Astrocyte (in vitro differentiated cells and primary cell): ENCODE data around the gene WTAP. TPM values are rescaled to one million over a fixed set of nuclear protein-coding genes. Genes with fewer than 3 reads are reported as not detected.

Experiments
- DNase-seq: peaks from one replicate; pipeline ENCODE4 v3.0.0-alpha.2; 2010; ENCODE audit warnings: low read depth
- FAIRE-seq: peaks from 2 replicates; lab custom pipeline; 2011; peaks lifted over from hg19 to GRCh38; lab: Jason Lieb, UNC
- H2AFZ ChIP-seq: 2 replicates; pipeline ENCODE4 v1.6.0; 2012; ENCODE audit warnings: low read depth, low read length, inconsistent platforms
- H3K27ac ChIP-seq: 2 replicates; pipeline ENCODE4 v1.5.1; 2011; ENCODE audit warnings: low read depth, low read length, inconsistent platforms
- H3K27me3 ChIP-seq: 2 replicates; pipeline ENCODE4 v1.6.0; 2011; ENCODE audit warnings: low read length, inconsistent platforms; ENCODE audit not compliant: insufficient read depth
- H3K36me3 ChIP-seq: 2 replicates; pipeline ENCODE4 v1.5.1; 2011; ENCODE audit warnings: low read length, inconsistent platforms; ENCODE audit not compliant: insufficient read depth
- H3K4me1 ChIP-seq: 2 replicates; pipeline ENCODE4 v1.5.1; 2011; ENCODE audit warnings: low read length, inconsistent platforms; ENCODE audit not compliant: insufficient read depth
- H3K4me2 ChIP-seq: 2 replicates; pipeline ENCODE4 v1.6.0; 2012; ENCODE audit warnings: low read length, inconsistent platforms
- H3K4me3 ChIP-seq: 2 replicates; pipeline ENCODE4 v1.5.1; 2011; ENCODE audit warnings: low read depth, mild to moderate bottlenecking, low read length, inconsistent platforms; ENCODE audit not compliant: insufficient read depth
- H3K79me2 ChIP-seq: 2 replicates; pipeline ENCODE4 v1.6.0; 2012; ENCODE audit warnings: mild to moderate bottlenecking, low read length, inconsistent platforms; ENCODE audit not compliant: insufficient read depth
- H3K9ac ChIP-seq: 2 replicates; pipeline ENCODE4 v1.6.0; 2012; ENCODE audit warnings: mild to moderate bottlenecking, low read length, inconsistent platforms
- H3K9me3 ChIP-seq: 2 replicates; pipeline ENCODE4 v1.5.1; 2012; ENCODE audit warnings: low read depth, mild to moderate bottlenecking, low read length, inconsistent platforms; ENCODE audit not compliant: insufficient read depth
- H4K20me1 ChIP-seq: 2 replicates; pipeline ENCODE4 v1.6.0; 2012; ENCODE audit warnings: low read length, inconsistent platforms; ENCODE audit not compliant: insufficient read depth
- H3K27ac Mint-ChIP-seq: one replicate; pipeline ENCODE4 v1.8.0; 2021; ENCODE audit warnings: mild to moderate bottlenecking, mixed read lengths; ENCODE audit not compliant: unreplicated experiment
- H3K27me3 Mint-ChIP-seq: one replicate; pipeline ENCODE4 v1.8.0; 2021; ENCODE audit warnings: low read depth, mixed read lengths; ENCODE audit not compliant: unreplicated experiment
- H3K36me3 Mint-ChIP-seq: one replicate; pipeline ENCODE4 v1.8.0; 2021; ENCODE audit warnings: low read depth, mixed read lengths; ENCODE audit not compliant: unreplicated experiment
- H3K4me1 Mint-ChIP-seq: one replicate; pipeline ENCODE4 v1.8.0; 2021; ENCODE audit warnings: low read depth, mixed read lengths; ENCODE audit not compliant: unreplicated experiment
- H3K4me3 Mint-ChIP-seq: one replicate; pipeline ENCODE4 v1.8.0; 2021; ENCODE audit warnings: mild to moderate bottlenecking, moderate library complexity, mixed read lengths; ENCODE audit not compliant: unreplicated experiment
- H3K9me3 Mint-ChIP-seq: one replicate; pipeline ENCODE4 v1.8.0; 2021; ENCODE audit warnings: mild to moderate bottlenecking, mixed read lengths; ENCODE audit not compliant: unreplicated experiment
- CTCF ChIP-seq: IDR thresholded peaks from 2 replicates; pipeline ENCODE4 v1.5.1; 2011; ENCODE audit warnings: low read depth, mild to moderate bottlenecking, inconsistent platforms, low read length, moderate library complexity; ENCODE audit not compliant: insufficient read depth
- EZH2 ChIP-seq: IDR thresholded peaks from 2 replicates; pipeline ENCODE4 v1.6.1; 2012; ENCODE audit warnings: mild to moderate bottlenecking, low read length, inconsistent platforms; ENCODE audit not compliant: insufficient read depth
- total RNA-seq: library from RNA; stranded (reverse); gene quantifications from 2 replicates; pipeline ENCODE4 v1.2.1, GENCODE V29; 2021

The WTAP gene
- total RNA-seq, 1 donor from 2014 or later = 93.8 TPM

GRCh38 chr6:159684013-159684304, 43.3 kb upstream of the WTAP start:
- H3K79me2 ChIP-seq = peaks cover 3% of the 10 kb centered on the region
- TF ChIP-seq CTCF (no peak), EZH2 (no peak)
- DNase-seq (no peak), FAIRE-seq (no peak)
- H4K20me1 ChIP-seq = no peaks in the 10 kb centered on the region
- H3K27ac ChIP-seq = no peak overlapping the region
- Mint-ChIP-seq H3K27ac (no peak overlapping the region), H3K9me3 (no peaks in the 10 kb centered on the region), H3K27me3 (no peaks in the 10 kb centered on the region), H3K4me1 (peaks cover 8% of the 10 kb centered on the region), H3K4me3 (no peak overlapping the region), H3K36me3 (peaks cover 5% of the 10 kb centered on the region)
- H3K9ac ChIP-seq = no peak overlapping the region
- H3K4me1 ChIP-seq = no peaks in the 10 kb centered on the region
- no peak overlapping the region for H2AFZ ChIP-seq
- no peaks in the 10 kb centered on the region for H3K27me3 ChIP-seq
- peaks cover 6% of the 10 kb centered on the region for H3K36me3 ChIP-seq
- no peak overlapping the region for H3K4me3 ChIP-seq
- no peak overlapping the region for H3K4me2 ChIP-seq
- H3K9me3 ChIP-seq = no peaks in the 10 kb centered on the region

DNA sequence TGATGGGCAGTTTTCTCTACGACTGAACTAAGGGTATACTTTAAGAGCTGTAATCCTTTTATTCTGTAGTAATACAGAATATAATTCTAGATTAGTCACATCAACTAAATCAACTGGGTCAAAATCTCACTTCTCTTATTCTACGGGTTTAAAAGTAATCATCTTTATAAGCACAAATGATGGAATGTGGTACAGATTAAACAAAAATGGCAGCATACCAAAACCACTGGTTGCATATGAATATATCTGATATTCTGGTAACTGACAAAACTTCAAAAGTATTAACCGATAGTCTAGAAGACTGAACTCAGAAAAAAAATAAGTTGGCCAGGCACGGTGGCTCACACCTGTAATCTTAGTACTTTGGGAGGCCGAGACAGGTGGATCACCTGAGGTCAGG, 41.3 kb upstream of the WTAP start:
- H3K79me2 ChIP-seq = peaks cover 12% of the 10 kb centered on the region
- no peak overlapping the region for H3K9ac ChIP-seq
- Mint-ChIP-seq H3K4me1 (no peaks in the 10 kb centered on the region), H3K27me3 (no peaks in the 10 kb centered on the region), H3K9me3 (no peaks in the 10 kb centered on the region), H3K27ac (no peak overlapping the region), H3K4me3 (no peak overlapping the region), H3K36me3 (peaks cover 8% of the 10 kb centered on the region)
- no peak for TF ChIP-seq CTCF
- TF ChIP-seq EZH2 = no peak
- no peak for FAIRE-seq
- H2AFZ ChIP-seq = no peak overlapping the region
- H3K9me3 ChIP-seq = no peaks in the 10 kb centered on the region
- H3K36me3 ChIP-seq = peaks cover 6% of the 10 kb centered on the region
- no peak overlapping the region for H3K27ac ChIP-seq
- no peaks in the 10 kb centered on the region for H3K4me1 ChIP-seq
- no peaks in the 10 kb centered on the region for H3K27me3 ChIP-seq
- H3K4me2 ChIP-seq = no peak overlapping the region
- no peaks in the 10 kb centered on the region for H4K20me1 ChIP-seq
- no peak for DNase-seq
- no peak overlapping the region for H3K4me3 ChIP-seq

DNA sequence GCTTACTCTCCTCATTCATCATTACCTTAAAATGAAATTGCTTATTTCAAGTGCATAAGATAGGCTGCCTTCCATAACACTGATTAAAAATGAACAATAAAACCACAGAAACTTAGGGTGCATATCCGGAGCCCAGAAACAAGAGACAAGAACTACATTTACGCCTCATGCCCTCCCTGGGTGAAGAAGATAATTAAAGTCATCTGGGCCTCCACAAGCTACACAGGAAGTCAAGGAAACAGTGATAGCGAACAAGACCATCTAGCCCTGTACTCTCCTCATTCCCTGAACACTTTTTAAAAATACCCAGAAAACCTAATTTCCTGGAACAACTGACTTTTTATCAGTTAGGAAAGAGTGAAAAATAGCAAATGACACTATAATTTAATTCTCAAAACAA, 40.6 kb upstream of the WTAP start:
- Histone ChIP-seq H3K27ac (no peak overlapping the region), H2AFZ (no peak overlapping the region), H3K4me3 (no peak overlapping the region), H4K20me1 (peaks cover 1% of the 10 kb centered on the region), H3K9ac (no peak overlapping the region), H3K9me3 (no peaks in the 10 kb centered on the region), H3K79me2 (peaks cover 16% of the 10 kb centered on the region), H3K4me2 (no peak overlapping the region), H3K27me3 (no peaks in the 10 kb centered on the region), H3K36me3 (peaks cover 6% of the 10 kb centered on the region), H3K4me1 (peaks cover 4% of the 10 kb centered on the region)
- no peaks in the 10 kb centered on the region for H3K27me3 Mint-ChIP-seq
- H3K27ac Mint-ChIP-seq = no peak overlapping the region
- DNase-seq = no peak
- TF ChIP-seq CTCF (no peak), EZH2 (no peak)
- no peaks in the 10 kb centered on the region for H3K9me3 Mint-ChIP-seq
- H3K36me3 Mint-ChIP-seq = peaks cover 8% of the 10 kb centered on the region
- peaks cover 5% of the 10 kb centered on the region for H3K4me1 Mint-ChIP-seq
- H3K4me3 Mint-ChIP-seq = no peak overlapping the region
- no peak for FAIRE-seq
